Amygdala (tissue), 56 donors: ENCODE data around the gene PLEKHG4B.
"Not testable (repeated sequence)": the region's sequence is repeated elsewhere in the genome, so short reads cannot be mapped to it uniquely, and the experiment has no call there.

Source experiments
- DNase-seq, 56 donors: peaks; one replicate each; lab custom pipeline; 2025; lab: John Stamatoyannopoulos, UW

Gene PLEKHG4B

GRCh38 chr5:215256-215655 is 123.3 kb downstream of the PLEKHG4B start:
- not testable (repeated sequence) for DNase-seq

- not testable (repeated sequence) for DNase-seq
These were observed 124.1 kb downstream of the PLEKHG4B start for GRCh38 chr5:216076-216475.

- peak; percentile 41 to 97 (median 87) for DNase-seq
These were observed 125.8 kb downstream of the PLEKHG4B start, which contains the start of the genes CCDC127 and SDHA for GRCh38 chr5:217494-218456. CCDC127 (minus strand) TSS chr5:218153; CDS start chr5:216849, 1,304 bp downstream. SDHA (plus strand) TSS chr5:218320; CDS start chr5:218356, 36 bp downstream.

GRCh38 chr5:218457-219291 is 126.7 kb downstream of the PLEKHG4B start:
- DNase-seq, result peak in 6 of 56 donors; percentile 13 to 71 (median 38)

- DNase-seq, result peak in 4 of 56 donors; percentile 5 to 17 (median 10)
These were observed 127.5 kb downstream of the PLEKHG4B start for GRCh38 chr5:219460-219863.

- DNase-seq, result no peak
These were observed 128.0 kb downstream of the PLEKHG4B start for GRCh38 chr5:219991-220390.

- DNase-seq, result not testable (repeated sequence)
These were observed 131.2 kb downstream of the PLEKHG4B start for GRCh38 chr5:222951-223715.

- no peak for DNase-seq
These were observed 131.8 kb downstream of the PLEKHG4B start for GRCh38 chr5:223791-224190.

GRCh38 chr5:225334-225733 is 133.4 kb downstream of the PLEKHG4B start:
- no peak for DNase-seq

- DNase-seq, result peak in 15 of 56 donors; percentile 1 to 54 (median 27)
These were observed 135.4 kb downstream of the PLEKHG4B start for GRCh38 chr5:227375-227774.

GRCh38 chr5:228886-229285 is 136.9 kb downstream of the PLEKHG4B start:
- no peak for DNase-seq

- DNase-seq, result no peak
These were observed 138.7 kb downstream of the PLEKHG4B start for GRCh38 chr5:230711-231110.

GRCh38 chr5:231661-232060 is 139.7 kb downstream of the PLEKHG4B start:
- peak in 12 of 56 donors; percentile 1 to 42 (median 16) for DNase-seq

GRCh38 chr5:233426-233825 is 141.5 kb downstream of the PLEKHG4B start:
- not testable (repeated sequence) for DNase-seq

GRCh38 chr5:234450-234849 is 142.5 kb downstream of the PLEKHG4B start:
- no peak for DNase-seq

- not testable (repeated sequence) for DNase-seq
These were observed 143.6 kb downstream of the PLEKHG4B start for GRCh38 chr5:235527-235926.

GRCh38 chr5:237931-238330 is 146.0 kb downstream of the PLEKHG4B start:
- peak in 15 of 56 donors; percentile 9 to 56 (median 33) for DNase-seq
